Ishikawa (cell line): Measurements from ENCODE around the gene NPC1.

Experiments used
- CREB1 ChIP-seq: IDR thresholded peaks from 2 replicates; pipeline ENCODE4 v1.6.1; 2012; ENCODE audit warnings: low read depth
- EGR1 ChIP-seq: IDR thresholded peaks from 2 replicates; pipeline ENCODE4 v1.6.1; 2012
- EP300 ChIP-seq: IDR thresholded peaks from 2 replicates; pipeline ENCODE4 v1.6.1; 2012; ENCODE audit warnings: borderline replicate concordance
- MAX ChIP-seq: IDR thresholded peaks from 2 replicates; pipeline ENCODE4 v1.6.1; 2012
- NFIC ChIP-seq: IDR thresholded peaks from 2 replicates; pipeline ENCODE4 v1.6.1; 2012
- RAD21 ChIP-seq: IDR thresholded peaks from 2 replicates; pipeline ENCODE4 v1.6.1; 2012; ENCODE audit warnings: low read depth
- REST ChIP-seq: IDR thresholded peaks from 2 replicates; pipeline ENCODE4 v1.6.1; 2012; ENCODE audit warnings: low read depth, mild to moderate bottlenecking
- YY1 ChIP-seq: IDR thresholded peaks from 2 replicates; pipeline ENCODE4 v1.6.1; 2012; ENCODE audit warnings: low read depth
- ZBTB7A ChIP-seq: IDR thresholded peaks from 2 replicates; pipeline ENCODE4 v1.6.1; 2012; ENCODE audit warnings: low read depth

GRCh38 chr18:23503038-23503962 is 83.0 kb downstream of the NPC1 start, which contains the start of gene RMC1:
- TF ChIP-seq REST (no peak), EGR1 (peak; percentile 45; the same call in 1 of the 2 replicates), RAD21 (peak; percentile 27), EP300 (no peak), YY1 (no peak), MAX (peak; percentile 54), ZBTB7A (0 out of 2 replicates have a peak, but pooled peaks have one; percentile 41), CREB1 (no peak), NFIC (no peak)
